Measurements from ENCODE around the gene CENPQ. TPM values are rescaled to one million over a fixed set of nuclear protein-coding genes. Genes with fewer than 3 reads are reported as not detected.
A peak's percentile ranks its signal among the peaks of the same experiment; 100 is the strongest.

CENPQ gene
- total and polyA plus RNA-seq, 2 of the 13 experiments (the other 11 are each of a cell fraction or from before 2014, with no cell fraction given) = 9.1 to 20.1 TPM

DNA sequence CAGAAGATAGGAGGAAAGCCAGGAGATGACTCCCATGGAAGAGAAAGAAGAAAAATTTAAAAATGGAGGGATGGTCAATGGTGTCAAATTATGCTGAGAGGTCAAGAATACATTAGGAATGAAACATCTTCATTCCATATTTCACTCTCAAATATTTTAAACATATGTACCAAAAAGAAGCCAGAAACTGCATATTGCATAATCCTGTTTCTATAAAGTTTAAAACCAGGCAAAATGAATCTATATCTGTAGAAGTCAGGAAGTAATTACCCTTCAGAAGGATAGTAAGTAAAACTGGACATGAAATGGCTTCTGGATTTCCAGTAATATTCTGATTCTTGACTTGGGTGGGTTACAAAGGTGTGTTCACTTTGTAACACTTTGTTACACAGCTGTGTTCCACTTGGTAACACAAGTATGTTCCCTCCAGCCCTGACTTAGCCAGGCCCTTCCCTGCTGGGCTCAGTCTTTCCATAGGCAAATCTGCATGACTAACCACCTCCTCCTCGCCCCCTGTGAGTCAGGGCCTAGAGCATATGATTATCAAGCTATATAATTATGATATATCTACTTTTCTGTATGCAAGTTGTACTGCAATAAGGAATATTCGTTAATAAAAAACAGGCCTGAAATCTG, 67.1 kb downstream of the CENPQ start:
- DNase-seq (ENCODE audit: low spot score) = no peak
- no peak overlapping the region for H3K4me2 ChIP-seq (ENCODE audit: low read depth, low read length)
- POLR2A ChIA-PET = no interaction called here
- intact Hi-C loops (cut with micrococcal nuclease; ENCODE audit: unreplicated experiment) = loop anchor here (5.0 kb wide), 1 partner anchor 42 kb away; no protein-coding TSS in a partner anchor
- no peaks in the 10 kb centered on the region for H4K20me1 ChIP-seq (ENCODE audit: insufficient read depth, low read length)
- BruUV-seq (replicated peaks) = no TSS peak
- H3K36me3 ChIP-seq (replicated peaks in 1 of 2; ENCODE audit: control insufficient read depth in 1 of 2, insufficient read depth in 2 of 2, low read length in 2 of 2) = no peaks in the 10 kb centered on the region
- TF ChIP-seq PHF20 (CRISPR knock-in tag; IDR thresholded peaks at IDR 0.05) = no peak
- TF ChIP-seq CEBPB (IDR thresholded peaks at IDR 0.05; ENCODE audit: borderline replicate concordance, low read depth, low read length) = peak; percentile 36; the same call in 1 of the 2 replicates
- no peak for TF ChIP-seq GPBP1L1 (CRISPR knock-in tag; IDR thresholded peaks at IDR 0.05)
- peaks cover 33% of the 10 kb centered on the region for H3K4me1 ChIP-seq (ENCODE audit: insufficient read depth, low read length)
- H3K9ac ChIP-seq (ENCODE audit: insufficient read depth, low read depth, low read length) = no peak overlapping the region
- no peak overlapping the region for H2AFZ ChIP-seq (ENCODE audit: low read length)
- no peaks in the 10 kb centered on the region for H3K79me2 ChIP-seq (ENCODE audit: insufficient read depth, low read length)
- H3K4me3 ChIP-seq (replicated peaks in 1 of 3; ENCODE audit: insufficient read depth in 1 of 3, low read depth in 2 of 3, low read length in 3 of 3) = no peak overlapping the region
- CTCF ChIA-PET (ENCODE audit: low intra/inter-chr PET ratio, low total read pairs) = interaction anchor here (1.6 to 4.9 kb wide), 2 partner anchors 77 to 93 kb away, joined by 7 to 103 read pairs; no protein-coding TSS in a partner anchor
- no peak overlapping the region for H3K27ac ChIP-seq (ENCODE audit: extremely low read length, insufficient read depth, low read length)
- in situ Hi-C loops (cut with HindIII; ENCODE audit: extremely low pct_ligation_motif_present, low pct_unique_long_range_greater_than_20kb) = no loop called here
- H3K9me3 ChIP-seq (ENCODE audit: low read length) = no peaks in the 10 kb centered on the region
- no peaks in the 10 kb centered on the region for H3K27me3 ChIP-seq (ENCODE audit: control insufficient read depth in 1 of 2, insufficient read depth in 2 of 2, low read length in 2 of 2)
- ATAC-seq = no peak
- WGBS (ENCODE audit: low lambda C conversion rate) = 35% methylated on average over 2 of the region's 2 CpGs
- FAIRE-seq = no peak

DNA sequence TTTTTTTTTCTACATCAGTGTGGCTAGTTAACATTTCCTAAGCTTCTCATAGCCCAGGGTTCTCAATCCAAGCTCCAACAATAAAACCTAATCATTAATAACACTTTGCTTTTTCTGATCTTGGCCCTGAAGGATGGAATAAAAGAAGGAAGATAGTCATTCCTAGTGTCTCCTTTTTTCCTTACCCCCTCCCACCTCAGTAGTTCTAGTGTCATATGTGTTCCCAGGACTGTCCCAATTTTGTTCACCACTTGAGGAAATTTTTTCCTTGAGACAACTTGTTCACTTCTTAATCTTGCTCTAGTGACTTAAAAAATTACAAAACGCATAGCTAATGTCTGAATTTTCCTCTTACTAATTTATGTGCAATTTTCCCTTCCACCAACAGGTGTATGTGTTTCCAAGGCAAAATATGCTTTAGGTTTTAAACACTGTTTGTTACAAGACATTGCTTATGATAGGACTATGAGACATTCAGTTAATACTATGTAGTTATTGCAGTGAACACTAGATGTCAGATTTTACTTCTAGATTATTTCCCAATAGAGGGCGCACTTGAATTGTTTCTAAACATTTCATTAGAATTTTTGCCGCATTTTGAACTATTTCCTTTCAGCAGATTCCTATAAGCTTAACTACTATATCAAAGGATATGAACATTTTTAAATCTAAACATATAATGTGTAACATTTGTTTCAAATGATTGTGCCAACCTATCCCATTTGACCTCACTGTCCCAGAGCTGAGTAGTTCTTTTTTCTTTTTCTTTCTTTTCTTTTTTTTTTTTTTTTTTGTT, 68.8 kb downstream of the CENPQ start:
- no peaks in the 10 kb centered on the region for H3K9me3 ChIP-seq (ENCODE audit: low read length)
- intact Hi-C loops (cut with micrococcal nuclease; ENCODE audit: unreplicated experiment) (loop anchor here (1.0 to 5.0 kb wide), 4 partner anchors 40 to 317 kb away; partner anchors contain the start of genes CENPQ and MMUT), in situ Hi-C loops (cut with HindIII; ENCODE audit: extremely low pct_ligation_motif_present, low pct_unique_long_range_greater_than_20kb) (no loop called here)
- peaks cover 16% of the 10 kb centered on the region for H3K4me1 ChIP-seq (ENCODE audit: insufficient read depth, low read length)
- DNase-seq (ENCODE audit: low spot score) (peak; percentile 72), FAIRE-seq (peak; percentile 61), ATAC-seq (peak; percentile 98)
- peak overlapping the region; percentile 66 for H3K4me2 ChIP-seq (ENCODE audit: low read depth, low read length)
- peak overlapping the region; percentile 24 to 41 (median 40) for H3K4me3 ChIP-seq (replicated peaks in 1 of 3; ENCODE audit: insufficient read depth in 1 of 3, low read depth in 2 of 3, low read length in 3 of 3)
- ChIA-PET POLR2A (no interaction called here), CTCF (ENCODE audit: low intra/inter-chr PET ratio, low total read pairs) (interaction anchor here (0.8 to 4.9 kb wide), 13 partner anchors 9 to 317 kb away, joined by 3 to 103 read pairs (median 6); no protein-coding TSS in a partner anchor)
- H3K27ac ChIP-seq (ENCODE audit: extremely low read length, insufficient read depth, low read length) = no peak overlapping the region
- H3K79me2 ChIP-seq (ENCODE audit: insufficient read depth, low read length) = no peaks in the 10 kb centered on the region
- H2AFZ ChIP-seq (ENCODE audit: low read length) = peak overlapping the region; percentile 60
- no peaks in the 10 kb centered on the region for H3K36me3 ChIP-seq (replicated peaks in 1 of 2; ENCODE audit: control insufficient read depth in 1 of 2, insufficient read depth in 2 of 2, low read length in 2 of 2)
- peak overlapping the region; percentile 5; the same call in 1 of the 2 replicates for H3K9ac ChIP-seq (ENCODE audit: insufficient read depth, low read depth, low read length)
- H4K20me1 ChIP-seq (ENCODE audit: insufficient read depth, low read length) = no peaks in the 10 kb centered on the region
- H3K27me3 ChIP-seq (ENCODE audit: control insufficient read depth in 1 of 2, insufficient read depth in 2 of 2, low read length in 2 of 2) = no peaks in the 10 kb centered on the region
- BruUV-seq (replicated peaks) = no TSS peak
- WGBS (ENCODE audit: low lambda C conversion rate) = 3% methylated on average over 3 of the region's 3 CpGs
- TF ChIP-seq, protein P1, sequence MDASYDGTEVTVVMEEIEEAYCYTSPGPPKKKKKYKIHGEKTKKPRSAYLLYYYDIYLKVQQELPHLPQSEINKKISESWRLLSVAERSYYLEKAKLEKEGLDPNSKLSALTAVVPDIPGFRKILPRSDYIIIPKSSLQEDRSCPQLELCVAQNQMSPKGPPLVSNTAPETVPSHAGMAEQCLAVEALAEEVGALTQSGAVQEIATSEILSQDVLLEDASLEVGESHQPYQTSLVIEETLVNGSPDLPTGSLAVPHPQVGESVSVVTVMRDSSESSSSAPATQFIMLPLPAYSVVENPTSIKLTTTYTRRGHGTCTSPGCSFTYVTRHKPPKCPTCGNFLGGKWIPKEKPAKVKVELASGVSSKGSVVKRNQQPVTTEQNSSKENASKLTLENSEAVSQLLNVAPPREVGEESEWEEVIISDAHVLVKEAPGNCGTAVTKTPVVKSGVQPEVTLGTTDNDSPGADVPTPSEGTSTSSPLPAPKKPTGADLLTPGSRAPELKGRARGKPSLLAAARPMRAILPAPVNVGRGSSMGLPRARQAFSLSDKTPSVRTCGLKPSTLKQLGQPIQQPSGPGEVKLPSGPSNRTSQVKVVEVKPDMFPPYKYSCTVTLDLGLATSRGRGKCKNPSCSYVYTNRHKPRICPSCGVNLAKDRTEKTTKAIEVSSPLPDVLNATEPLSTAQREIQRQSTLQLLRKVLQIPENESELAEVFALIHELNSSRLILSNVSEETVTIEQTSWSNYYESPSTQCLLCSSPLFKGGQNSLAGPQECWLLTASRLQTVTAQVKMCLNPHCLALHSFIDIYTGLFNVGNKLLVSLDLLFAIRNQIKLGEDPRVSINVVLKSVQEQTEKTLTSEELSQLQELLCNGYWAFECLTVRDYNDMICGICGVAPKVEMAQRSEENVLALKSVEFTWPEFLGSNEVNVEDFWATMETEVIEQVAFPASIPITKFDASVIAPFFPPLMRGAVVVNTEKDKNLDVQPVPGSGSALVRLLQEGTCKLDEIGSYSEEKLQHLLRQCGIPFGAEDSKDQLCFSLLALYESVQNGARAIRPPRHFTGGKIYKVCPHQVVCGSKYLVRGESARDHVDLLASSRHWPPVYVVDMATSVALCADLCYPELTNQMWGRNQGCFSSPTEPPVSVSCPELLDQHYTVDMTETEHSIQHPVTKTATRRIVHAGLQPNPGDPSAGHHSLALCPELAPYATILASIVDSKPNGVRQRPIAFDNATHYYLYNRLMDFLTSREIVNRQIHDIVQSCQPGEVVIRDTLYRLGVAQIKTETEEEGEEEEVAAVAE (CRISPR knock-in tag; IDR thresholded peaks at IDR 0.05; ENCODE audit: borderline replicate concordance) = no peak
- TF ChIP-seq, protein P2, sequence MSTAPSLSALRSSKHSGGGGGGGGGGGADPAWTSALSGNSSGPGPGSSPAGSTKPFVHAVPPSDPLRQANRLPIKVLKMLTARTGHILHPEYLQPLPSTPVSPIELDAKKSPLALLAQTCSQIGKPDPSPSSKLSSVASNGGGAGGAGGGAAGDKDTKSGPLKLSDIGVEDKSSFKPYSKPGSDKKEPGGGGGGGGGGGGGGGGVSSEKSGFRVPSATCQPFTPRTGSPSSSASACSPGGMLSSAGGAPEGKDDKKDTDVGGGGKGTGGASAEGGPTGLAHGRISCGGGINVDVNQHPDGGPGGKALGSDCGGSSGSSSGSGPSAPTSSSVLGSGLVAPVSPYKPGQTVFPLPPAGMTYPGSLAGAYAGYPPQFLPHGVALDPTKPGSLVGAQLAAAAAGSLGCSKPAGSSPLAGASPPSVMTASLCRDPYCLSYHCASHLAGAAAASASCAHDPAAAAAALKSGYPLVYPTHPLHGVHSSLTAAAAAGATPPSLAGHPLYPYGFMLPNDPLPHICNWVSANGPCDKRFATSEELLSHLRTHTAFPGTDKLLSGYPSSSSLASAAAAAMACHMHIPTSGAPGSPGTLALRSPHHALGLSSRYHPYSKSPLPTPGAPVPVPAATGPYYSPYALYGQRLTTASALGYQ (CRISPR knock-in tag; IDR thresholded peaks at IDR 0.05) = no peak
- TF ChIP-seq ZNF614 (CRISPR knock-in tag; IDR thresholded peaks at IDR 0.05; ENCODE audit: borderline replicate concordance) = no peak
